HEK293 (cell line): Measurements from ENCODE around the gene APOC3.

Experiments
- CTCF ChIP-seq: fragments of 450-650 bp; formaldehyde crosslinking; IDR thresholded peaks from 2 replicates; pipeline ENCODE4 v1.5.1; 2016; ENCODE audit warnings: missing biosample characterization, missing genetic modification characterization
- PRDM10 ChIP-seq: fragments of 450-650 bp; formaldehyde crosslinking; IDR thresholded peaks from 2 replicates; pipeline ENCODE4 v1.5.1; 2016; ENCODE audit warnings: missing biosample characterization, missing genetic modification characterization
- REST ChIP-seq: fragments of 450-650 bp; formaldehyde crosslinking; IDR thresholded peaks from 2 replicates; pipeline ENCODE4 v1.5.1; 2016; ENCODE audit warnings: missing biosample characterization, missing genetic modification characterization
- SP2 ChIP-seq: fragments of 450-650 bp; formaldehyde crosslinking; IDR thresholded peaks from 2 replicates; pipeline ENCODE4 v1.5.1; 2016; ENCODE audit warnings: missing biosample characterization, missing genetic modification characterization
- ZFP3 ChIP-seq: fragments of 450-650 bp; formaldehyde crosslinking; IDR thresholded peaks from 2 replicates; pipeline ENCODE4 v1.5.1; 2016; ENCODE audit warnings: low read depth, missing biosample characterization, missing genetic modification characterization
- ZNF274 ChIP-seq, 2 experiments: fragments of 200-500 bp in 1 of 2; fragments of 450-650 bp in 1 of 2; sonication (Bioruptor generic) in 1 of 2; formaldehyde crosslinking in 1 of 2; IDR thresholded peaks; 2 replicates each; pipeline versions ENCODE4 v1.5.1 to v1.6.1; 2014 to 2016; ENCODE audit warnings: borderline replicate concordance in 1 of 2, inconsistent platforms in 1 of 2, low read length in 1 of 2, missing biosample characterization in 1 of 2, missing genetic modification characterization in 1 of 2
- ZNF621 ChIP-seq: fragments of 450-650 bp; formaldehyde crosslinking; IDR thresholded peaks from 2 replicates; pipeline ENCODE4 v1.5.1; 2017; ENCODE audit warnings: missing biosample characterization, missing genetic modification characterization
- ZNF704 ChIP-seq: fragments of 450-650 bp; formaldehyde crosslinking; IDR thresholded peaks from 2 replicates; pipeline ENCODE4 v1.5.1; 2016; ENCODE audit warnings: missing biosample characterization, missing genetic modification characterization
- ZNF768 ChIP-seq: fragments of 450-650 bp; formaldehyde crosslinking; IDR thresholded peaks from 2 replicates; pipeline ENCODE4 v1.5.1; 2018; ENCODE audit warnings: missing biosample characterization, mild to moderate bottlenecking, missing genetic modification characterization
- ZNF791 ChIP-seq: fragments of 450-650 bp; formaldehyde crosslinking; IDR thresholded peaks from 2 replicates; pipeline ENCODE4 v1.5.1; 2016; ENCODE audit warnings: missing biosample characterization, missing genetic modification characterization
- ZSCAN18 ChIP-seq: fragments of 450-650 bp; formaldehyde crosslinking; IDR thresholded peaks from 2 replicates; pipeline ENCODE4 v1.5.1; 2016; ENCODE audit warnings: missing biosample characterization, missing genetic modification characterization

- TF ChIP-seq ZNF704 (no peak), CTCF (no peak), PRDM10 (no peak), ZNF274 (IDR thresholded peaks at IDR 0.05; ENCODE audit: low read length) (no peak), ZNF274 (tag by site-specific recombination; IDR thresholded peaks at IDR 0.05; ENCODE audit: borderline replicate concordance) (no peak), ZSCAN18 (tag by site-specific recombination) (no peak), ZNF768 (tag by site-specific recombination) (no peak), SP2 (tag by site-specific recombination) (no peak), ZNF791 (tag by site-specific recombination) (no peak), ZFP3 (no peak), ZNF621 (tag by site-specific recombination) (no peak), REST (tag by site-specific recombination) (no peak)
Measured at GRCh38 chr11:116869610-116870009, 39.9 kb downstream of the APOC3 start.
